GM19395 (cell line): ENCODE data around the gene AVPR1B.

Source experiments
- ATAC-seq: cut with Tn5 transposase; IDR thresholded peaks from one replicate; pipeline ENCODE4 v1.9.1; 2021; ENCODE audit warnings: mild to moderate bottlenecking, moderate library complexity; ENCODE audit not compliant: unreplicated experiment

The AVPR1B gene

GRCh38 chr1:206117151-206117948 lies at the start of gene AVPR1B:
Gene AVPR1B (minus strand): TSS chr1:206117388. CDS start chr1:206116890, 498 bp downstream.
- no peak for ATAC-seq

GRCh38 chr1:206145771-206146290 lies 28.6 kb upstream of the AVPR1B start:
- no peak for ATAC-seq

GRCh38 chr1:206144605-206145004 lies 27.4 kb upstream of the AVPR1B start:
- ATAC-seq = no peak

DNA sequence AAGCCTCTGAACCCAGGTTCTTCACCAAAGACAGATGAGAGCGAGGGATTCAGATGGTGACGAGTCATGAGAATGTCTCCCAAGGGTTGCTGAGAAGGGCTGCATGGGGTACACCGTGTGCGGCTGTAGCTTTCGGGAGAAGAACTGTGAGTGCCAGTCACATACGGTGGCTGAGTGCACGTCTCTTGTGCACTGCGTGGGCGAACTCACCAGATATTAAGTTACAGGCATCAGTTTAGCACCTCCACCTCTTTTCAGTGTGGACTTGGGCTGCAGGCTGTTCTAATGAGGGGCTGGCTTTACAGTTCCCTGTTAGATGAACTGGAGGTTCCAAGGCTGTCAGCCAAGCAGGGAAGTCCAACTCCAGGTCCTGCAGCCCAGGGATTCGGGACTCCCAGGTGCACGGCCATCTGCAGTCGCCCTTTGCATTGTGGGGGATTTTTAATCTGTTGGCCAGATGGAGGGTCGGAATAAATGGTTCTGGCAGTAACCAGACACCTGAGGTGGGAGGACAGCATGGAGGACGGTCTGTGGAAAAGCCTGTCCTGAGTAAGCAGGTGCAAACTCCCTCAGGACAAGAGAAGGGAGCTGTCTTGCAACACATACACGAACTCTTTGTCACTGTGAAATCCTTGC lies 26.5 kb upstream of the AVPR1B start:
- ATAC-seq = no peak

GRCh38 chr1:206142770-206143169 lies 25.6 kb upstream of the AVPR1B start:
- no peak for ATAC-seq

- ATAC-seq = no peak
Measured at GRCh38 chr1:206142011-206142410, 24.8 kb upstream of the AVPR1B start.

- ATAC-seq = no peak
Measured at GRCh38 chr1:206136241-206136640, 19.1 kb upstream of the AVPR1B start.

- ATAC-seq = no peak
Measured at GRCh38 chr1:206135248-206135647, 18.1 kb upstream of the AVPR1B start.

GRCh38 chr1:206133751-206134415 lies 16.7 kb upstream of the AVPR1B start:
- ATAC-seq = no peak

DNA sequence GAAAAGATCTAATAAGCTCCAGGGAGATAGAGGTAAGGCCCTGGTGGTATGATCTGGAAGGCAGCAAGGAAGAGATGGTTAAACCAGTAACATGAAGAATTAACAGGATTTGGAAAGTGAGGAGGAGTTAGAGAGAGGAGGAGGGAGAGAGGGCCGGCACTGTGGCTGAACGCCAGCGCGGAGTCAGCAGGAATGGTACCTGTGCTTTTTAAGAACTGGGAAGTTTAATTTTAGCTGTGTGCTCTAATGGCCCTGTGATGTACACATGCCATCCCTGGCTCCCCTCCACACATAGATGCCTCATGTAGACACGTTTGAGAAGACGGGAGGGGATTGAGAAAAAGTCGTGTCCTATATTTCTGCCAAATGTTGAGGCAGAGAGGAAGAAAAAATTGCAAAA lies 13.8 kb upstream of the AVPR1B start:
- ATAC-seq = no peak

GRCh38 chr1:206128196-206128595 lies 11.0 kb upstream of the AVPR1B start:
- no peak for ATAC-seq

- ATAC-seq = no peak
Measured at GRCh38 chr1:206127336-206127735, 10.1 kb upstream of the AVPR1B start.

GRCh38 chr1:206125346-206125745 lies 8.2 kb upstream of the AVPR1B start:
- no peak for ATAC-seq

DNA sequence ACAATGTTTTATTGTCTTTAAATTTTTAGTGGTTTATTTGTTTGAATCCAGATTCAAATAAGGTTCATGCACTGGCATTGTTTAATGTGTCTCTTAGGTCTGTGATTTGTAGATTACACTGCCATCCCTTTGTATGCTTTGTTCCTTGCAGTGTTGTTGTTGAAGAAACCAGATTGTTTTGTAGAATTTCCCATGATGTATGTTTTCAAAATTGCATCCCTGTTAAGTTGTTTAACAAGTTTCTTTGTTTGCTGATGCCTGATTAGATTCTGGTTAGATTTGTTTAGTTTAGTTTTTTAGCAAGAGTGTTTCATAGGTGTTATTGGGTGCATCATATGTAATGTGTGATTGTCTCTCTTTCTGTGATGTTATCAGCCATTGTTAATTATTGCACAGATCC lies 5.5 kb upstream of the AVPR1B start:
- ATAC-seq = no peak

DNA sequence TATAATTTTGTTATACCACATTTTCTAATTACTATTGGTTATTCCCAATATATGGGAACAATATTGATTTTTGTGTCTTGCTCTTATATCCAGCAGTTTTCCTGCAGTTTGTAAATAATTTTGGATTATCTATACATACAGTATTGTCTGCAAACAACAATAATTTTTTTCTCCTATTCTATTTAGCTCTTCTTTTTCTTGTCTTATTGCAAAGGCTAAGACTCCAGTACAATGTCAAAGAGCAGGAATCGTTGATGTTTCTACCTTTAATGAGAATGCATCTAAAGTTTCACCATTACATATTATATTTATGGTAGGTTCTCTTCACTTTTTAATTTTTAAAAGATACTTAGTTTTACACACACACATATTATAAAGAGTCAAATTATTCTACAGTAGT lies 4.1 kb upstream of the AVPR1B start:
- no peak for ATAC-seq

GRCh38 chr1:206120406-206120805 lies 3.2 kb upstream of the AVPR1B start:
- no peak for ATAC-seq

GRCh38 chr1:206116873-206117150 lies 376 bp downstream of the AVPR1B start:
- no peak for ATAC-seq

GRCh38 chr1:206116191-206116872 lies 856 bp downstream of the AVPR1B start:
- ATAC-seq = no peak

DNA sequence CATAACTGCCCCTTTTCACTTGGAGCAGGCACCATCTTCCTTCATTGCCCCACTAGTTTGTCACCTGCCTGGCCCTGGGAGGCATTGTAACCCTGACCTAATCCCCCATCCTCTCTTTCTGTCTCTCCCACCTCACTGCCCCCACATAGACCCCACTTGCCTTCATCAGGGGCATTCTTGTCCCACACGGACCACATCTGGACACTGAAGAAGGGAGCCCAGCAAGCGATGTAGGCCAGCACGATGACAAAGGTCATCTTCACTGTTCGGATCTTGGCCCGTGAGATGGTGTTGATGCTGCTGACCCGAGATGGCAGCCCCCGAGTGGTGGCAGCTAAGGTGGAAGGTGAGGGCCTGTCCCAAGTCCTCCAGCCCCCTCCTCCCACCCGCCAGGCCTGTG lies 1.4 kb downstream of the AVPR1B start:
- ATAC-seq = no peak

- ATAC-seq = no peak
Measured at GRCh38 chr1:206114692-206115640, 2.2 kb downstream of the AVPR1B start.
